Neuronal stem cell (in vitro differentiated cells): ENCODE measurements around the gene NSMCE1.

Experiments used
- DNase-seq: peaks from one replicate; pipeline ENCODE4 v3.0.0-alpha.2; 2013; ENCODE audit warnings: low spot score
- H2AFZ ChIP-seq: one replicate; pipeline ENCODE4 v1.6.1; 2013; ENCODE audit warnings: mild to moderate bottlenecking, low read length, inconsistent platforms
- H2AK5ac ChIP-seq: 2 replicates; pipeline ENCODE4 v1.6.1; 2013; ENCODE audit warnings: low read depth, mild to moderate bottlenecking, inconsistent platforms, low read length, moderate library complexity, mixed read lengths
- H2BK120ac ChIP-seq: 2 replicates; pipeline ENCODE4 v1.6.1; 2013; ENCODE audit warnings: low read depth, mild to moderate bottlenecking, inconsistent platforms, low read length, moderate library complexity, mixed read lengths
- H2BK12ac ChIP-seq: one replicate; pipeline ENCODE4 v1.6.1; 2013; ENCODE audit warnings: low read length, inconsistent platforms
- H2BK15ac ChIP-seq: 2 replicates; pipeline ENCODE4 v1.6.1; 2013; ENCODE audit warnings: mild to moderate bottlenecking, low read length, inconsistent platforms, mixed read lengths
- H2BK5ac ChIP-seq: one replicate; pipeline ENCODE4 v1.6.1; 2013; ENCODE audit warnings: inconsistent platforms, mild to moderate bottlenecking, low read length, moderate library complexity
- H3K14ac ChIP-seq: one replicate; pipeline ENCODE4 v1.6.1; 2013; ENCODE audit warnings: low read length, inconsistent platforms
- H3K18ac ChIP-seq: 2 replicates; pipeline ENCODE4 v1.6.1; 2013; ENCODE audit warnings: low read length, inconsistent platforms
- H3K23ac ChIP-seq: 2 replicates; pipeline ENCODE4 v1.6.1; 2013; ENCODE audit warnings: low read depth, mild to moderate bottlenecking, mixed read lengths, low read length, inconsistent platforms; ENCODE audit not compliant: poor library complexity
- H3K27ac ChIP-seq: replicated peaks from 3 replicates; pipeline ENCODE4 v1.5.1; 2013; ENCODE audit warnings: low read length, inconsistent platforms
- H3K27me3 ChIP-seq, 3 experiments: 2 replicates each; pipeline ENCODE4 v1.6.1; 2013; ENCODE audit warnings: low read length in 3 of 3, mild to moderate bottlenecking in 2 of 3, inconsistent platforms in 1 of 3, low read depth in 1 of 3, mixed read lengths in 1 of 3, moderate library complexity in 1 of 3; ENCODE audit not compliant: control insufficient read depth in 3 of 3, insufficient read depth in 3 of 3
- H3K36me3 ChIP-seq, 2 donors: replicated peaks in 1 of 2; 2 replicates each; pipeline ENCODE4 v1.6.1; 2013; ENCODE audit warnings: low read length in 2 of 2; ENCODE audit not compliant: control insufficient read depth in 2 of 2, insufficient read depth in 2 of 2
- H3K4ac ChIP-seq: 2 replicates; pipeline ENCODE4 v1.6.1; 2013; ENCODE audit warnings: inconsistent platforms, mild to moderate bottlenecking, low read length, moderate library complexity
- H3K4me1 ChIP-seq, 2 donors: 1 replicate in 1 of 2; 2 replicates in 1 of 2; pipeline ENCODE4 v1.6.1; 2013; ENCODE audit warnings: low read length in 2 of 2, low read depth in 1 of 2; ENCODE audit not compliant: control insufficient read depth in 2 of 2, insufficient read depth in 1 of 2
- H3K4me2 ChIP-seq: one replicate; pipeline ENCODE4 v1.6.1; 2013; ENCODE audit warnings: mild to moderate bottlenecking, low read length, inconsistent platforms; ENCODE audit not compliant: insufficient read depth, poor library complexity, severe bottlenecking
- H3K4me3 ChIP-seq, 2 donors: 2 replicates each; pipeline ENCODE4 v1.5.1; 2013; ENCODE audit warnings: low read length in 2 of 2, mild to moderate bottlenecking in 2 of 2, inconsistent platforms in 1 of 2, moderate library complexity in 1 of 2
- H3K79me1 ChIP-seq: one replicate; pipeline ENCODE4 v1.6.1; 2013; ENCODE audit warnings: low read depth, mild to moderate bottlenecking, inconsistent platforms, low read length, moderate library complexity
- H3K9ac ChIP-seq: one replicate; pipeline ENCODE4 v1.6.1; 2013; ENCODE audit warnings: mild to moderate bottlenecking, low read depth, low read length, inconsistent platforms; ENCODE audit not compliant: poor library complexity
- H3K9me3 ChIP-seq, 2 donors: replicated peaks in 1 of 2; 2 replicates each; pipeline versions ENCODE3 to v1.6.1; 2013; ENCODE audit warnings: low read length in 2 of 2, mild to moderate bottlenecking in 2 of 2, inconsistent platforms in 1 of 2, low read depth in 1 of 2, mixed read lengths in 1 of 2, moderate library complexity in 1 of 2; ENCODE audit not compliant: control insufficient read depth in 2 of 2, insufficient read depth in 1 of 2
- H4K8ac ChIP-seq: one replicate; pipeline ENCODE4 v1.6.1; 2013; ENCODE audit warnings: low read depth, mild to moderate bottlenecking, inconsistent platforms, low read length, moderate library complexity
- H4K91ac ChIP-seq: one replicate; pipeline ENCODE4 v1.6.1; 2013; ENCODE audit warnings: low read length, low read depth, mild to moderate bottlenecking, inconsistent platforms; ENCODE audit not compliant: poor library complexity
- WGBS, 2 donors: extraction: QIAGEN DNeasy Blood & Tissue Kit; methylation state at CpG; one replicate each; pipeline ENCODE4 v1.1.7; 2013; ENCODE audit warnings: missing lambda C conversion rate in 2 of 2, mixed read lengths in 1 of 2; ENCODE audit not compliant: insufficient read length in 2 of 2, insufficient replicate concordance in 1 of 2; ENCODE audit errors: extremely low coverage in 2 of 2; 5-methylcytosine and 5-hydroxymethylcytosine counted together

Gene NSMCE1

GRCh38 chr16:27313422-27314160, 45.0 kb upstream of the NSMCE1 start, which contains the start of gene IL4R:
TSS of gene IL4R (plus strand) at chr16:27313974. CDS start at chr16:27340204, 26,230 bp downstream.
- H4K8ac ChIP-seq: no peak within 1 kb of the TSS
- no CpG with 5 or more reads among the region's 85 CpGs for WGBS, 2 donors
- peak within 1 kb of the TSS; percentile 100 for H3K4me2 ChIP-seq
- H3K23ac ChIP-seq: peak within 1 kb of the TSS; percentile 73
- H3K18ac ChIP-seq: peak within 1 kb of the TSS; percentile 98
- H3K4me1 ChIP-seq: peaks cover 4 to 5% of the 10 kb centered on the region in 2 donors
- no peak within 1 kb of the TSS for H3K4ac ChIP-seq
- peak within 1 kb of the TSS; percentile 86 for H3K9ac ChIP-seq
- no peak within 1 kb of the TSS for H4K91ac ChIP-seq
- H3K27ac ChIP-seq: no peak within 1 kb of the TSS
- peak within 1 kb of the TSS; percentile 90 for H2BK12ac ChIP-seq
- H3K9me3 ChIP-seq: no peaks in the 10 kb centered on the region
- no peak within 1 kb of the TSS for H2AK5ac ChIP-seq
- H3K14ac ChIP-seq: peak within 1 kb of the TSS; percentile 97
- peaks cover 0 to 23% (median 18%) of the 10 kb centered on the region in 3 experiments for H3K27me3 ChIP-seq
- peak within 1 kb of the TSS; percentile 100 for H2AFZ ChIP-seq
- peak within 1 kb of the TSS; percentile 89 for H2BK15ac ChIP-seq
- no peak within 1 kb of the TSS for H2BK5ac ChIP-seq
- no peak within 1 kb of the TSS for H2BK120ac ChIP-seq
- peaks cover 2% of the 10 kb centered on the region for H3K79me1 ChIP-seq
- peak within 1 kb of the TSS; percentile 73 to 96 for H3K4me3 ChIP-seq
- DNase-seq: peak; percentile 48
- H3K36me3 ChIP-seq: no peaks in the 10 kb centered on the region

- peaks cover 2% of the 10 kb centered on the region for H3K79me1 ChIP-seq
- no peak overlapping the region for H2BK12ac ChIP-seq
- H3K4ac ChIP-seq: no peak overlapping the region
- H3K4me2 ChIP-seq: peak overlapping the region; percentile 100
- no CpG with 5 or more reads among the region's 11 CpGs for WGBS, 2 donors
- H4K8ac ChIP-seq: no peak overlapping the region
- peak overlapping the region; percentile 100 for H2AFZ ChIP-seq
- DNase-seq: no peak
- no peak overlapping the region for H2BK15ac ChIP-seq
- H2AK5ac ChIP-seq: no peak overlapping the region
- no peak overlapping the region for H3K23ac ChIP-seq
- peaks cover 4 to 5% of the 10 kb centered on the region in 2 donors for H3K4me1 ChIP-seq
- H3K9me3 ChIP-seq: no peaks in the 10 kb centered on the region
- H3K36me3 ChIP-seq: no peaks in the 10 kb centered on the region
- H3K27ac ChIP-seq: no peak overlapping the region
- H4K91ac ChIP-seq: no peak overlapping the region
- no peak overlapping the region for H2BK120ac ChIP-seq
- peaks cover 0 to 23% (median 18%) of the 10 kb centered on the region in 3 experiments for H3K27me3 ChIP-seq
- H3K4me3 ChIP-seq: peak overlapping the region in 1 of 2 donors; percentile 73
- H3K14ac ChIP-seq: no peak overlapping the region
- H2BK5ac ChIP-seq: no peak overlapping the region
- H3K18ac ChIP-seq: no peak overlapping the region
- H3K9ac ChIP-seq: no peak overlapping the region
Observed at GRCh38 chr16:27312580-27313421, 44.2 kb upstream of the NSMCE1 start.

- Histone ChIP-seq H3K79me1 (peaks cover 2% of the 10 kb centered on the region), H3K9ac (no peak overlapping the region)
Observed at GRCh38 chr16:27311897-27312303, 43.3 kb upstream of the NSMCE1 start.

GRCh38 chr16:27311448-27311830, 42.9 kb upstream of the NSMCE1 start:
- Histone ChIP-seq H3K79me1 (peaks cover 2% of the 10 kb centered on the region), H3K4me1 (peaks cover 4 to 5% of the 10 kb centered on the region in 2 donors), H3K36me3 (no peaks in the 10 kb centered on the region), H3K27me3 (peaks cover 0 to 23% (median 18%) of the 10 kb centered on the region in 3 experiments), H3K4ac (no peak overlapping the region), H3K9me3 (no peaks in the 10 kb centered on the region), H3K14ac (no peak overlapping the region), H2AK5ac (no peak overlapping the region), H3K27ac (no peak overlapping the region), H3K4me2 (no peak overlapping the region), H2AFZ (no peak overlapping the region), H3K23ac (no peak overlapping the region), H3K4me3 (no peak overlapping the region), H2BK15ac (no peak overlapping the region), H2BK120ac (no peak overlapping the region), H4K91ac (no peak overlapping the region), H2BK12ac (no peak overlapping the region), H3K9ac (no peak overlapping the region), H4K8ac (no peak overlapping the region), H2BK5ac (no peak overlapping the region), H3K18ac (peak overlapping the region; percentile 45)
- no peak for DNase-seq
- WGBS, 2 donors: no CpG with 5 or more reads among the region's 8 CpGs

More at GRCh38 chr16:27311897-27312303, 43.3 kb upstream of the NSMCE1 start:
- Histone ChIP-seq H3K23ac (no peak overlapping the region), H2AFZ (no peak overlapping the region), H3K27ac (no peak overlapping the region), H3K9me3 (no peaks in the 10 kb centered on the region), H3K27me3 (peaks cover 0 to 23% (median 18%) of the 10 kb centered on the region in 3 experiments), H3K4ac (no peak overlapping the region), H2BK12ac (no peak overlapping the region), H2BK120ac (no peak overlapping the region), H3K4me2 (no peak overlapping the region), H4K91ac (no peak overlapping the region), H2AK5ac (peak overlapping the region; percentile 42), H3K18ac (peak overlapping the region; percentile 45), H2BK5ac (no peak overlapping the region), H3K4me1 (peaks cover 4 to 5% of the 10 kb centered on the region in 2 donors), H2BK15ac (no peak overlapping the region), H3K36me3 (no peaks in the 10 kb centered on the region), H4K8ac (no peak overlapping the region), H3K4me3 (no peak overlapping the region), H3K14ac (no peak overlapping the region)
- DNase-seq: no peak
- no CpG with 5 or more reads among the region's 7 CpGs for WGBS, 2 donors
